Stimulated activated CD4-positive, alpha-beta T cell treated with anti-CD3 and anti-CD28 coated beads, Interleukin-15, amount 100 ng/mL, for 24 hours (primary cell): ENCODE results near the gene TMEM259.
A peak's percentile ranks its signal among the peaks of the same experiment; 100 is the strongest.
"Not testable (repeated sequence)": the region's sequence is repeated elsewhere in the genome, so short reads cannot be mapped to it uniquely, and the experiment has no call there.

Source experiments
- DNase-seq: peaks from one replicate; pipeline ENCODE4 v3.0.0-alpha.2; 2020

TMEM259 gene

GRCh38 chr19:1038978-1039645 is 18.2 kb upstream of the TMEM259 start:
- DNase-seq = no peak

DNA sequence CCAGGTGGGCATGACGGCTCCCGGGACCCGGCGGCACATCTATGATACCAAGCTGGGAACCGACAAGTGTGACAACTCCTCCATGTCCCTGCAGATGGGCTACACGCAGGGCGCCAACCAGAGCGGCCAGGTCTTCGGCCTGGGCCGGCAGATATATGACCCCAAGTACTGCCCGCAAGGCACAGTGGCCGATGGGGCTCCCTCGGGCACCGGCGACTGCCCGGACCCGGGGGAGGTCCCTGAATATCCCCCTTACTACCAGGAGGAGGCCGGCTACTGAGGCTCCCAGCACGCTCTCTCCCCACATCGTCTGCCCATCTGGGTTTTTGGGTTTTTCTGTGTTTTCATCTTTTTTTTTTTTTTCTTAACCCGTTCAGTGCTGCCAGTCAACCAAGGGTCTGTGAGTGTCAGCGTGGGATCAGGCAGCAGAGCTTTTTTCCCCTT is 16.7 kb upstream of the TMEM259 start:
- DNase-seq = no peak

DNA sequence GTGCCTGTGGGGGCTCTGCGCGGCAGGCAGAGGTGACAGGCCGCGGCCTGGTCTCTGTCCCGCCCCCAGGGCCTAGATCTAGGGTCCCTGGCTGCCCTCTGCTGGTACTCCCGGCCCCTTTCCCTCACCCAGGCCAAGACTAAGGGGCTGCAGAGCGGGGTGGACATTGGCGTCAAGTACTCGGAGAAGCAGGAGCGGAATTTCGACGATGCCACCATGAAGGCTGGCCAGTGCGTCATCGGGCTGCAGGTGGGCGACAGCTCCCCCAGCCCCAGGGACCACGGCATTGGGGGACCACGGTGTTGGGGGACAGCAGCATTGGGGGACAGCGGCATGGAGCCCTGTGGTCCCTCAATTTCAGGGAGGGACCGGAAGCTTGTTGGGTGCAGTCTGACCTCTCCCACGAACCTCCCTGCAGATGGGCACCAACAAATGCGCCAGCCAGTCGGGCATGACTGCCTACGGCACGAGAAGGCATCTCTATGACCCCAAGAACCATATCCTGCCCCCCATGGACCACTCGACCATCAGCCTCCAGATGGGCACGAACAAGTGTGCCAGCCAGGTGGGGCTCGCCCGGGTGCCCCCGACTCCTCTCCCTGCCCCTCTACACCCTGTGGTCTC is 15.2 kb upstream of the TMEM259 start:
- DNase-seq = no peak

- DNase-seq = no peak
Measured at GRCh38 chr19:1032264-1032867, 11.4 kb upstream of the TMEM259 start.

DNA sequence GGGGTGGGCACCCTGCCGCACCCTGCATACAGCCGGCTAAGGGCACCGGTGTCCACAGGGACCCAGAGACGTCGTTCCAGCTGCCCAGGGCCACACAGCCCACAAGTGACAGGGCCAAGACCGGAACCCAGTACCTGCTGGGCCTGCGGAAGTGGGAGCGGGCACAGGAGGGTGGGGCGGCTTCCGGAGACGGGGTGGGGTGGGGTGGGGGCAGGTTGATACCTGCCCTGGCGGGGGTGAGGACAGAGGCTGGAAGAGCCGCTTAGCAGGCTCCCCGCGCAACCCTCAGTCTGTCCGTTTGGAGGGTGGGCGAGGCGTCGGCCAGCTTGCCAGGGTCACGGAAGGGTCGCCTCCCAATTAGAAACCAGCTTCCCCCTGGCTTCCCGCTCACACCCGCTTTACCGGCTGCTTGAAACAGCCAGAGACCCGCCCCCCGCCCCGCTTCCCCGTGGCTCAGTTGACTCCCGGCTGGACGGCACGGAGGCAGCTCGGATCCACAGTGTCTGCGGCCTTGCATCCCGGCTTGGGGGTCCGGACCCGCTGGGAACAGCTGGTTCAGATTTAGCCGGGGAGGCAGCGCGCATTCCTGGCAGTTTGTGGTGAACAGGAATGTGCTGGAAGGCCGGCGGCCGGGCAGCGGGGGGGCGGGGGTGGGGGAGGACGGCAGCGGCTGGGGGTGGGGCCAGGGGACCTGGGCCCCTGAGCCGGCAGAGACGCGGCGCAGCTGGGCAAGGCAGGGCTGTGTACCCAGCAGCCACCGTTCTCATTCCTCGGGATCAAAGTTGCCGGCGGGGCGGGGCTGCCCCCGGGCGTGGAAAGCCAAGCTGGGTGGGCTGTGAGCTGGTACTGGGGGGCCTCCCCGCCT is 7.4 kb upstream of the TMEM259 start:
- DNase-seq = peak; percentile 71

DNA sequence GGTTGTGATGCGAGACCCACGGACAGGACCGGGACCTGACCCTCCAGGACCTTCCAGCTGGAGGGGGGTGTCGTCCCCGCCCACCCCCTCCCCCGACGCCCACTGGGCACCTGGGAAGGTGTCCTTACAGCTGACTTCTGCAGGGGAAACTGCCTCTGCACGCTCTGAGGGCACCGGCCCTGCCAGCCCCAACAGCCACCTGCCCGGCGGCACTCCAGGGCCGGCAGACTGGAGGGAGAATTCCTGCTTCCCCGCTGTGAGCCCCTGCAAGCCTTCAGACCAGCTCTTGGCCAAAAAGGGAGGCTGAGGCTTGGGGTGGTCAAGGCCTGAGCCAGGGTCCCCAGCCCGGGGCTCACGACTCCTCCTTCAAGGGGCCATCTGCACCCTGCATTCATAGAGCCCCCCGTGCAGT is 6.7 kb upstream of the TMEM259 start:
- peak; percentile 31 for DNase-seq

DNA sequence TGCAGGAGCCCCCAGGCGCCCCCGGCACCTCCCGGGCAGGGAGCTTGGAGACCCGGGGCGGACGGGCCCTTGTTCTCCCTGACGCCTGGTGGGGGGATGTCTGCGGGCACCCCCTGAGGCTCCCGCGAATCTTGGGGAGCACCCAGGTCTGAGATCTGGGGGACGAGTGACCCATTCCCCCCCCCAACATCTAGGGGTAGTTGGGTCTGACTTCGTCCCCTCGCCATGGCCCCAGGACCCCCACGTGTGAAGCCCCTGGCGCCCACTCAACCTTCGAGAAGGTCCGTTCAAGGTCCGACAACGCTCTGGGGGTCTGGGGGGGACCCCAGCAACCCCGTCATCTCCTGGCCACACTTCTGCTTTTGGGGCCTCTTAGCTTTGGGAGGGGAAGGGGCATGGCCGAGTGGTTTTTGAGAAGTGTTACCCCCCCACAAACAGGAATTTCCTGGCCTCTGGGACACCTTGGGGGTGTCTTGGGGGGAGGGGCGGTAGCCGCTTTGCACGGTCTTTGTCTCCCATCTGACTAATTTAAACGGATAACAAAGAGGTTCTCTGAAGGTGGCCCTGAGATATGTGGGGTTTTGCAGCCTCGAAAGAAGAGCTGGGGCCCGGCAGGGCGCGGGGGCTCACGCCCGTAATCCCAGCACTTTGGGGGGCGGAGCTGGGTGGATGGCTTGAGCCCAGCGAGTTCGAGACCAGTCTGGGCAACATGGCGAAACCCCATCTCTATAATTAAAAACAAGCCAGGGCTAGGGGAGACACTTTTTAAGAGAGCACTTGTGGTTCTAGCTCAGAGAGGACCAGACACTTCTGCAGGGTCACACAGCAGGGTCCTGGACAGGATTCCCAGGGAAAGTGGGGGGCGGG is 6.1 kb upstream of the TMEM259 start:
- peak; percentile 58 for DNase-seq

DNA sequence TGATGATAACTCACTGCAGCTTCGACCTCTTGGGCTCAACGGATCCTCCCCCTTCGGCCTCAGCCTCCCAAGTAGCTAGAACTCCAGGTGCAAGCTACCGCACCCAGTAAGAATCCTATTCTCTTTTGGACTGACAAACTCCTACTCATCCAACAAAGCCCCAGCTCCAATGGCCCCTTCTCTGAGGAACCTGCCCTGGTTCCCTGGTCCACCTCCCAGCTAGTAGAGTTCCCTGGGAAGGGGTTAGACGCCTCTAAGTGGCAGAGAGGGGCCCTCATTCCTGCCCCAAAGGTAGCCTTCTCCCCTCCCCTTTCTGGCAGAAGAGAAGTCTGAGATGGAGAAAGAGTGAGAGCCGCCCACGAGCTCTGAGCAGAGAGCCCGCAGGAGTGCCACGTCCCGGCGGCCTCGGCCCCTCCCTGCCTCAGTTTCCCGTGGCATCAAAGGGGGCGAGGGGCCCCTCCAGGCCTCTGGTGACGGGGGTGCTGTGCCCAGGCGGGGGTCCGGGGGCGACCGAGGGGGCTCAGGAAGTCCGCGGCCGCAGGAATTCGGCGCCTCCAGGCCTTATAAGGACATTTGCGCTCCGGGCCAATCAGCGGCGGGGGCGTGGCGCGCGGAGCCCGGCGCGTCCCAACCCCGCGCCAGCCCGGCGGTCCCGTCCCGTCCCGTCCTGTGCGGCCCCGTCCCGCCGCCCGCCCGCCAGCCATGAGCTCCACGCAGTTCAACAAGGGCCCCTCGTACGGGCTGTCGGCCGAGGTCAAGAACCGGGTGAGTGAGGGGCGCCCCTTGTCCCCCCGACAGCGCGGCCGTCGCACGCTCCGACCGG is 5.2 kb upstream of the TMEM259 start, which contains the start of gene CNN2:
CNN2 (plus strand) TSS at position 649 of the 823 bp plus-strand sequence; CDS start at position 703, 54 bp downstream.
- DNase-seq = peak; percentile 84

DNA sequence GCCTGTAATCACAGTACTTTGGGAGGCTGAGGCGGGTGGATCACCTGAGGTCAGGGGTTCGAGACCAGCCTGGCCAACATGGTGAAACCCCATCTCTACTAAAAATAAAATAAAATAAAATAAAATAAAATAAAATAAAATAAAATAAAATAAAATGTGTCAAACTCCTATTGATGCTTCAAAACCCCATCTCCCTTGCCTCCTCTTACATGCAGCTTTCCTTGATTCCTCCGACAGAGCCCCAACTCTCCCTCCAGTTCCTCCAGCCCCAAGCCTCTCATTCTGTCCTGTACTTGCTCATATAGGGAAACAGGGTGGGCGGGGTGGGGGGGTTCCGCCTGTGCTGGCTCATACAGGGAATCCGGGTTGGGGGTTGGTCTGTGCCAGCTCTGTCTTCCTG is 4.2 kb upstream of the TMEM259 start:
- DNase-seq = not testable (repeated sequence)

- not testable (repeated sequence) for DNase-seq
Measured at GRCh38 chr19:1023883-1024188, 2.9 kb upstream of the TMEM259 start.

DNA sequence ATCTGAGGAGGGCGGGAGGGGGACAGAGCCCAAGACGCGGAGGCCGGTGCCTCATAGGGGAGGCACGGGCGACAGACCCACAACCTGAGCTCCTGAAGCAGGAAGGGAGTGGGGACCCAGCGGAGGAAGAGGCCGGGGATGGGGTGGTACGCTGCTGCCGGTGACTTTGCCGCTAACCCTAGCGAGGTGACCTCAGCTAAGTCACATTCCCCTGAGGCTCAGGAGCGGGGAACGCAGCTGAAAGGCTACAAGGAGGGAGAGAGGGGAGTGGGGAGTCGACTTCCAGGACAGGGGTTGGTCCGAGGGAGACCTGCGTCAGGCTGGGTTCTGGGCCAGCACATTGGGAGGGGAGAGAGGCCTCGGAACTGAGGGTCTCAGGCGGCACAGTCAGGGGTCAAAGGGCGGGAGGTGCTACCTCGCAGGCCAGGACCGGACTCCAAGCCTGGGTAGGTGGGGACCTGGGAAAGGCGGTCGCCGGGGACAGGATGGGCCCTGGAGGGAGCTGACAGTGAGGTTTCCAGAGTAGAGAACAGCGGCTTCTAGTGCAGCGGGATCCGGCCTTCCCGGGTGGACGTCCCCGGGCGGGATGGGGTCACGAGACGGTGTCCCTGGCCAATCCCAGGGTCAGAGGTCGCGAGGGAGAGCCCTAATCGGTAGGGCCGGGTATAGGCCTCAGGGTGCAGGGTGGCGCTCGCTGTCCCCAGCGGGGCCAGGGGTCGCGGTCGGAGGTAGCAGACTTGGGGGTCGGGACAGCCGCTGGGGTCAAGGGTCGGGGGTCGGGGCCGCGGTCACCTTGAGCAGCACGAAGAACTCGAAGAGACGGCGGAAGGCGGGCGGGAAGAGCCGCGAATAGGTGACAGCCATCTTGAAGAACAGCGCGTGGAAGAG is 699 bp downstream of the TMEM259 start:
- no peak for DNase-seq

DNA sequence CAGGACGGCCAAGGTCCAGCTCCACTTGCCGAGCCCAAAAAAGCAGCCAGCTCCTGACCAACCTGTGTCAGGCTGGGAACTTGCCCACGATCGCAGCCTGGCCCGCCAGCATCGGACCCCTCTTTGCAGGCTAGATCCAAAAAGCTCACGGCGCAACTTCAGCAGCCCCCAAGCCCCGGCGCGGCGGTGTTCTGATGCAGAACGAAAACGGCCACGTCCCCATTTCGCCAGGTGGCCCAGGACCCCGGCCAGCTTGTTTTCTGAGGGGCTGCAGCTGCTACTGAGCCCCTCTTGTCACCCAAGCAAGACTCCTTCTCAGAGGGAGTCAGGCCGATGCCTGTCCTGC is 1.3 kb downstream of the TMEM259 start:
- DNase-seq = no peak

DNA sequence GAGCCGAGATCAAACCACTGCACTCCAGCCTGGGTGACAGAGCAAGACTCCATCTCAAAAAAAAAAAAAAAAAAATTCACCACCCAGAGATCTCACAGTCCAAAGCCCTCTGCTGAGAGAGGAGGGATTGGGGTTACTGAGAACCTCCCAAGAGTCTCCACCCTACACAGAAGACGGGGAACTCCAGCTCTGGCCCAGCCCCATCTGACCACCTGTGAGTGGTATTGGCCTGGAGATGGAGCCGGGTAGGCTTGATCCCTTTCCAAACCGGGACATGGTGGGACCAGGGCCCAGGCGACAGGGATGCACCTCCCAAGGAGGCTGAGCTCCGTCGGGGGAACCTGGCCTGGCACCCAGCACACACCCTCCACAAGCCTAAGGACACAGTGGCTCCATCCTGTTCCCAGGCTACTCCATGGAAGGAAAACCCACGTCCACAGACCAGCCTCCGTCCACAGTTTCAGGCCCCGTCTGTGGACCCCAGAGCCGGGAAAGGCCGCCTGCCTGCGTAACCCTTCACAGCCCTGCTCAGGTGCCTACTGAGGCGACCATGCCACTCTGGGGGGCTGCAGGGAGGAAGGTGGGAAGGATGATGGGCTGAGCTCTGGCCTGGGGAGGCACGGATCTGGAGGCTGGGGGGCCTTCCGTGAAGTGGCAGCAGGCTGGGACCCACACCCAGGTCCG is 1.8 kb downstream of the TMEM259 start:
- no peak for DNase-seq

DNA sequence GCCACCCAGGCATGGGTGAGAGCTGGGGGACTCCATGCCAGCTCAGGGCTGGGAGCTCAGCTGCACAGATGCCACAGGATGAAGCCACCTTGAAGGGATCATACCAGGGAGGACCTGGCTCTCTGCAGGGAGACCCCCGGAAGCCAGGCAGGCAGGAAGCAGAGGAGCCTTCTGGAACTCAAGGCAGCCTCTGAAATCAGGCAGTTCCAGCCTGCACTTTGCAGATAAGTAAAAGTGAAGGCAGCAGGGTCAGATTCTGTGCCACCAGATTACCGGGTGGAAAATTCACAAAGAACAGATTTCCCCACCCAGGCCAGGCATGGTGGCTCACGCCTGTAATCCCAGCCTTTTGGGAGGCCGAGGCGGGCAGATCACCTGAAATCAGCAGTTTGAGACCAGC is 2.5 kb downstream of the TMEM259 start:
- DNase-seq = no peak

DNA sequence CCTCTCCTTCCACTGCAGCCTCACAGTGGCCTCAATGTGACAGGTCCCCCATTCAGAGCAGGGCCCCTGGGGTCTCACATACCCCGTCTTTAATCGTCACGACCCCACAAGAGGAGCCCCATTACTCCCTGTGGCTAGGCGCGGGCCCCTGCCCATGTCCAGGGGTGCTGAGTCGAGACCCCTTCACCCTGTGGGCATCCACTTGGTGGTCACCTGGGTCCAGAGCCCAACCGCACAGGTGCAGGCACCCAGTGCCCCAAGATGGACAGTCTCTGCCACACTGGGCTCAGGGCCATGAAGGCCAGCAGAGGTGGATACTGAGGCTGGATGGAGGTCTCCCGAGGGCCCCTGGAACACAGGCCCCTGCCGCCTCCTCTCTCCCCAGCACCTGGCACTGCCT is 3.0 kb downstream of the TMEM259 start:
- DNase-seq = no peak

DNA sequence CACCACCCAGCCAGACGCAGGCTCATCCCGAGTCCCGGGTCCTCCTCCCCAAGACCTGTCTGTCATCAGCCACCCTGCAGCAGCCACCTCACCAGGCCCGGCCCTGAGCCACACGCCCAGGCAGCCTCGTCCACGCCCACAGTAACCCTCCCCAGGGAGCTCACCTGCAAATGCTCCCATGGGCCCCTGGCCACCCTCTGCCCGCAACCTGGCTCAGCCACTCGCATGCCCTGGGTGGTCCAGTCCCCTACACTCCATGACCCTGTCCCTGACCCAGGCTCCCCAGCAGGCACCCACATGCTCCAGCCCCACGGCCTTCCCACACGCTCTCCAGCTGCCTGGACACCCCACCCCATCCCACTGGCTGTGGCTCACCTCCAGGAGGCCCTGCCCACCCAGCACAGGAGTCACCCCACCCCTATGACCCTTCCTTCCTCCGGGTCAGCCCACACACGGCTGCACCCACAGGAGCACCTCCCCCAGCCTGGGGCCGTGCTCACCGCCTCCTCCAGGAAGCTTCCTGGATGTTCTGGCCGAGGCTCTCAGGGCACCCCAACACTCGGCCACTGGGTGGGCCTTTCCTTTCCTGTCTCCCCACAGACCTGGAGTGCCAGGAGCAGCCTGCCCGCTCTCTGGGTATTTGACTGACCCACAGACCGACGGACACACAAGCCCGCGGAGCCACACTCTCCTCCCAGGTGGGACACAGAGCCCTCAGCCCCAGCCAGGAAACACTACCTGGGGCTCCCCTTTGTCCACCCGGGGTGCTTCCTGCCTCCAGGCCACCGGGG is 3.6 kb downstream of the TMEM259 start:
- no peak for DNase-seq

DNA sequence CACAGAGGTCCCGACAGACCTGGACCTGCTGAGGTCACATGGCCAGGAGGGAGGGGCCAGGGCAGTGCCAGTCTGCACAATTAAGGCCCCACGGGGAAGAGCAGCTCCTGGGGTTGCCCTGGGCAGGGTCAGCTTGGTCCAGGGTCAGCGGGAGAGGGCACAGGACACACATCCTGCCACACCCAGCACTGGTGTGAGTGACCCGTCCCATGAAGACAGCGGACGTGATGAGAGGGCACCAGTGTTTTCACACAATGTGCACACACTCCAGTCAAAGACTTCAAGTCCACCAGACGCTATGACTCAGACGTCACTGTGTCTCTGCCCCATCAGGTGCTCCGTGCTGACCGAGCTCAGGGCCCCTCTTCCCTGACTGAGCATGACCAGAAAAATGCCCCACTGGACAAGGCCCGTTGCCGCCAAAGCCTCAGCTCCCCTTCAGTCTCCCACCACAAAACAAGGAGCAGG is 4.2 kb downstream of the TMEM259 start:
- DNase-seq = no peak

- DNase-seq = no peak
Measured at GRCh38 chr19:1015782-1016646, 4.9 kb downstream of the TMEM259 start.
